HEK293 (cell line): ENCODE data around the gene NINL.

Experiments
- CTCF ChIA-PET: fragments of 350-600 bp; formaldehyde crosslinking; extraction: SDS; loops from one replicate; lab custom pipeline; 2021; ENCODE audit warnings: antibody characterized with exemption; lab: Yijun Ruan, JAX
- POLR2A ChIA-PET: fragments of 300-600 bp; formaldehyde crosslinking; extraction: SDS; loops from one replicate; lab custom pipeline; 2020; ENCODE audit warnings: antibody characterized with exemption, inconsistent platforms; lab: Yijun Ruan, JAX
- H3K27ac ChIP-seq: fragments of 200-500 bp; sonication (Bioruptor generic); 2 replicates; pipeline ENCODE4 v1.5.1; 2014; ENCODE audit warnings: low read depth, low read length, control low read depth, inconsistent platforms; ENCODE audit errors: extremely low read depth
- H3K36me3 ChIP-seq, 2 experiments: fragments of 200-500 bp in 1 of 2; sonication (Bioruptor generic) in 1 of 2; 1 replicate in 1 of 2; 2 replicates in 1 of 2; pipeline ENCODE4 v1.5.1; 2014 to 2017; ENCODE audit warnings: inconsistent platforms in 2 of 2, low read length in 2 of 2; ENCODE audit not compliant: control insufficient read depth in 2 of 2, insufficient read depth in 1 of 2
- H3K4me1 ChIP-seq: fragments of 200-500 bp; sonication (Bioruptor generic); 2 replicates; pipeline ENCODE4 v1.5.1; 2014; ENCODE audit warnings: mild to moderate bottlenecking, low read length, inconsistent platforms; ENCODE audit not compliant: control insufficient read depth, insufficient read depth
- H3K4me3 ChIP-seq: 2 replicates; pipeline ENCODE4 v1.5.1; 2011; ENCODE audit warnings: low read depth, mild to moderate bottlenecking, control low read depth, low read length, moderate library complexity
- H3K9me3 ChIP-seq: fragments of 200-500 bp; sonication (Bioruptor generic); 2 replicates; pipeline ENCODE4 v1.5.1; 2014; ENCODE audit warnings: low read depth, low read length, inconsistent platforms; ENCODE audit not compliant: control insufficient read depth, insufficient read depth
- GFI1B ChIP-seq: fragments of 450-650 bp; formaldehyde crosslinking; IDR thresholded peaks from 2 replicates; pipeline ENCODE4 v1.5.1; 2016; ENCODE audit warnings: missing biosample characterization, missing genetic modification characterization
- GLIS1 ChIP-seq: fragments of 450-650 bp; formaldehyde crosslinking; IDR thresholded peaks from 2 replicates; pipeline ENCODE4 v1.5.1; 2016; ENCODE audit warnings: missing biosample characterization, missing genetic modification characterization
- KLF16 ChIP-seq: fragments of 450-650 bp; formaldehyde crosslinking; IDR thresholded peaks from 2 replicates; pipeline ENCODE4 v1.5.1; 2017; ENCODE audit warnings: missing biosample characterization, missing genetic modification characterization
- OVOL3 ChIP-seq: fragments of 450-650 bp; formaldehyde crosslinking; IDR thresholded peaks from 2 replicates; pipeline ENCODE4 v1.5.1; 2016; ENCODE audit warnings: missing biosample characterization, missing genetic modification characterization
- PRDM1 ChIP-seq: fragments of 450-650 bp; formaldehyde crosslinking; IDR thresholded peaks from 2 replicates; pipeline ENCODE4; 2016; ENCODE audit warnings: missing biosample characterization, missing genetic modification characterization
- PRDM4 ChIP-seq: fragments of 450-650 bp; formaldehyde crosslinking; IDR thresholded peaks from 2 replicates; pipeline ENCODE4 v1.5.1; 2017; ENCODE audit warnings: missing biosample characterization, missing genetic modification characterization
- ZBTB10 ChIP-seq: fragments of 450-650 bp; formaldehyde crosslinking; IDR thresholded peaks from 2 replicates; pipeline ENCODE4 v1.5.1; 2016; ENCODE audit warnings: missing biosample characterization, missing genetic modification characterization
- ZBTB17 ChIP-seq: fragments of 450-650 bp; formaldehyde crosslinking; IDR thresholded peaks from 2 replicates; pipeline ENCODE4 v1.5.1; 2016; ENCODE audit warnings: missing biosample characterization, missing genetic modification characterization
- ZEB2 ChIP-seq: fragments of 450-650 bp; formaldehyde crosslinking; IDR thresholded peaks from 2 replicates; pipeline ENCODE4 v1.5.1; 2016; ENCODE audit warnings: missing biosample characterization, missing genetic modification characterization
- ZIC2 ChIP-seq: fragments of 450-650 bp; formaldehyde crosslinking; IDR thresholded peaks from 2 replicates; pipeline ENCODE4 v1.5.1; 2016; ENCODE audit warnings: missing biosample characterization, missing genetic modification characterization
- ZNF114 ChIP-seq: fragments of 450-650 bp; formaldehyde crosslinking; IDR thresholded peaks from 2 replicates; pipeline ENCODE4 v1.5.0; 2017; ENCODE audit warnings: missing biosample characterization, missing genetic modification characterization
- ZNF140 ChIP-seq: fragments of 450-650 bp; formaldehyde crosslinking; IDR thresholded peaks from 2 replicates; pipeline ENCODE4 v1.5.1; 2016; ENCODE audit warnings: missing biosample characterization, missing genetic modification characterization
- ZNF202 ChIP-seq: fragments of 450-650 bp; formaldehyde crosslinking; IDR thresholded peaks from 2 replicates; pipeline ENCODE4 v1.5.1; 2016; ENCODE audit warnings: missing biosample characterization, missing genetic modification characterization, borderline replicate concordance
- ZNF404 ChIP-seq: fragments of 450-650 bp; formaldehyde crosslinking; IDR thresholded peaks from 2 replicates; pipeline ENCODE4 v1.5.1; 2017; ENCODE audit warnings: missing biosample characterization, missing genetic modification characterization
- ZNF600 ChIP-seq: fragments of 450-650 bp; formaldehyde crosslinking; IDR thresholded peaks from 2 replicates; pipeline ENCODE4 v1.5.1; 2016; ENCODE audit warnings: missing biosample characterization, missing genetic modification characterization
- ZSCAN5A ChIP-seq: fragments of 450-650 bp; formaldehyde crosslinking; IDR thresholded peaks from 2 replicates; pipeline ENCODE4 v1.5.1; 2016; ENCODE audit warnings: missing biosample characterization, missing genetic modification characterization
- TF ChIP-seq, protein P1 (sequence below): fragments of 450-650 bp; formaldehyde crosslinking; IDR thresholded peaks from 2 replicates; pipeline ENCODE4 v1.5.1; 2016; ENCODE audit warnings: missing biosample characterization, missing genetic modification characterization
- TF ChIP-seq, protein P2 (sequence below): fragments of 450-650 bp; formaldehyde crosslinking; IDR thresholded peaks from 2 replicates; pipeline ENCODE4 v1.5.1; 2016; ENCODE audit warnings: missing biosample characterization, missing genetic modification characterization

Gene NINL

GRCh38 chr20:25573288-25574251, 11.8 kb downstream of the NINL start:
- Histone ChIP-seq H3K36me3 (peaks cover 0 to 6% of the 10 kb centered on the region in 2 experiments; a peak in 2 of 3 replicates), H3K4me1 (no peaks in the 10 kb centered on the region; the same call in 1 of the 2 replicates), H3K4me3 (no peak overlapping the region), H3K27ac (no peak overlapping the region), H3K9me3 (no peaks in the 10 kb centered on the region)
- TF ChIP-seq PRDM4 = peak; percentile 46; the same call in 1 of the 2 replicates
- no peak for TF ChIP-seq GFI1B (tag by site-specific recombination)
- ChIA-PET POLR2A (no interaction called here), CTCF (interaction anchor here (0.7 kb wide), 1 partner anchor 213 kb away, joined by 3 read pairs; no protein-coding TSS in a partner anchor)

DNA sequence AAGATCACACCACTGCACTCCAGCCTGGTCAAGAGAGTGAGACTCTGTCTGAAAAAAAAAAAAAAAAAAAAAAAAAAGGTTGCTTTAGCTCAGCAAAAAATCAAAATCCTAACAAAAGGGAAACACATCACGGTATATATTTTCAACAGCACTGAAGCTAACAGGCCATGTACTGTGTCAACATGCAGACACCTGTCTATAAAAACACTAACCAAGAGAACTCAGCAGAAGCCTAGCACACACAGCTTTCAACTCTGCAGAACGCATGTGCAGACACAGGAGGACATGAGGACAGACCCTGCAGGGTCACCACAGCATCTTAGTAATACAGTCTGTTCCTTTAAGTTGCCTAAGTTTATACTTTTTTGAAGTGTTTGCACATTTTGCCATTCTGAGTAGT, 13.5 kb downstream of the NINL start:
- CTCF ChIA-PET = interaction anchor here (0.5 to 0.6 kb wide), 2 partner anchors 16 to 18 kb away, joined by 4 to 6 read pairs; no protein-coding TSS in a partner anchor

GRCh38 chr20:25571240-25571639, 14.1 kb downstream of the NINL start:
- POLR2A ChIA-PET = interaction anchor here (0.8 kb wide), 1 partner anchor 180 kb away, joined by 4 read pairs; no protein-coding TSS in a partner anchor
- TF ChIP-seq ZNF202 (tag by site-specific recombination) = no peak
- TF ChIP-seq ZNF404 (tag by site-specific recombination) = no peak
- no peak for TF ChIP-seq GFI1B (tag by site-specific recombination)
- TF ChIP-seq ZSCAN5A (tag by site-specific recombination) = no peak
- no peak for TF ChIP-seq OVOL3
- TF ChIP-seq ZNF140 (tag by site-specific recombination) = no peak
- no peak for TF ChIP-seq ZNF114 (tag by site-specific recombination)
- no peak for TF ChIP-seq PRDM1 (tag by site-specific recombination)
- TF ChIP-seq, protein P1, sequence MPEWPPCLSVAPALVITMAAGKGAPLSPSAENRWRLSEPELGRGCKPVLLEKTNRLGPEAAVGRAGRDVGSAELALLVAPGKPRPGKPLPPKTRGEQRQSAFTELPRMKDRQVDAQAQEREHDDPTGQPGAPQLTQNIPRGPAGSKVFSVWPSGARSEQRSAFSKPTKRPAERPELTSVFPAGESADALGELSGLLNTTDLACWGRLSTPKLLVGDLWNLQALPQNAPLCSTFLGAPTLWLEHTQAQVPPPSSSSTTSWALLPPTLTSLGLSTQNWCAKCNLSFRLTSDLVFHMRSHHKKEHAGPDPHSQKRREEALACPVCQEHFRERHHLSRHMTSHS (tag by site-specific recombination) = no peak
- TF ChIP-seq ZEB2 = no peak
- TF ChIP-seq GLIS1 (tag by site-specific recombination) = no peak

More for the DNA sequence above, 13.5 kb downstream of the NINL start:
- Histone ChIP-seq H3K4me3 (no peak overlapping the region), H3K27ac (no peak overlapping the region), H3K36me3 (peaks cover 0 to 1% of the 10 kb centered on the region in 2 experiments; a peak in 2 of 3 replicates), H3K4me1 (no peaks in the 10 kb centered on the region; the same call in 1 of the 2 replicates), H3K9me3 (no peaks in the 10 kb centered on the region)
- POLR2A ChIA-PET = interaction anchor here (0.8 kb wide), 1 partner anchor 179 kb away, joined by 4 read pairs; no protein-coding TSS in a partner anchor
- TF ChIP-seq ZNF600 (tag by site-specific recombination) = peak; percentile 48; the same call in 1 of the 2 replicates
- TF ChIP-seq ZIC2 (tag by site-specific recombination) = peak; percentile 37; the same call in 1 of the 2 replicates
- TF ChIP-seq ZBTB17 (tag by site-specific recombination) = no peak
- TF ChIP-seq, protein P2, sequence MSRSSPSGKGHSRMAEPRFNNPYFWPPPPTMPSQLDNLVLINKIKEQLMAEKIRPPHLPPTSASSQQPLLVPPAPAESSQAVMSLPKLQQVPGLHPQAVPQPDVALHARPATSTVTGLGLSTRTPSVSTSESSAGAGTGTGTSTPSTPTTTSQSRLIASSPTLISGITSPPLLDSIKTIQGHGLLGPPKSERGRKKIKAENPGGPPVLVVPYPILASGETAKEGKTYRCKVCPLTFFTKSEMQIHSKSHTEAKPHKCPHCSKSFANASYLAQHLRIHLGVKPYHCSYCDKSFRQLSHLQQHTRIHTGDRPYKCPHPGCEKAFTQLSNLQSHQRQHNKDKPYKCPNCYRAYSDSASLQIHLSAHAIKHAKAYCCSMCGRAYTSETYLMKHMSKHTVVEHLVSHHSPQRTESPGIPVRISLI = 0 out of 2 replicates have a peak, but pooled peaks have one; percentile 48
- no peak for TF ChIP-seq ZBTB10 (tag by site-specific recombination)
- TF ChIP-seq KLF16 = no peak

More at GRCh38 chr20:25571240-25571639, 14.1 kb downstream of the NINL start:
- H3K9me3 ChIP-seq = no peaks in the 10 kb centered on the region
- no peaks in the 10 kb centered on the region; the same call in 1 of the 2 replicates for H3K4me1 ChIP-seq
- CTCF ChIA-PET = interaction anchor here (0.5 kb wide), 1 partner anchor 15 kb away, joined by 6 read pairs; no protein-coding TSS in a partner anchor
- no peak overlapping the region for H3K27ac ChIP-seq
- H3K36me3 ChIP-seq = no peaks in the 10 kb centered on the region; a peak in 1 of 3 replicates
- no peak overlapping the region for H3K4me3 ChIP-seq
